CD4-positive, alpha-beta memory T cell (primary cell): ENCODE measurements around the gene MCIDAS. TPM values are rescaled to one million over a fixed set of nuclear protein-coding genes. Genes with fewer than 3 reads are reported as not detected.
A peak's percentile ranks its signal among the peaks of the same experiment; 100 is the strongest.

Experiments
- CTCF ChIA-PET: fragments of 350-600 bp; sonication (Branson Sonifier 250); formaldehyde crosslinking; loops from one replicate; lab custom pipeline; 2021; ENCODE audit warnings: inconsistent platforms; ENCODE audit not compliant: partially characterized antibody; lab: Charles Lee
- POLR2A ChIA-PET: fragments of 350-600 bp; sonication (Branson Sonifier 250); formaldehyde crosslinking; loops from one replicate; lab custom pipeline; 2021; ENCODE audit not compliant: partially characterized antibody; lab: Charles Lee
- DNase-seq, 5 donors: peaks; one replicate each; pipeline versions ENCODE4 v3.0.0 to v3.0.0-alpha.2; 2020 to 2022; ENCODE audit warnings: mixed read lengths in 1 of 5
- H3K27ac ChIP-seq: one replicate; pipeline ENCODE4 v1.7.0; 2013; ENCODE audit warnings: low read depth, low read length
- H3K27me3 ChIP-seq: 2 replicates; pipeline ENCODE4 v1.7.0; 2013; ENCODE audit warnings: mild to moderate bottlenecking, low read length, moderate library complexity; ENCODE audit not compliant: insufficient read depth
- H3K36me3 ChIP-seq: 2 replicates; pipeline ENCODE4 v1.7.0; 2013; ENCODE audit warnings: mild to moderate bottlenecking, low read length, moderate library complexity; ENCODE audit not compliant: insufficient read depth
- H3K4me1 ChIP-seq: 2 replicates; pipeline ENCODE4 v1.7.0; 2013; ENCODE audit warnings: mild to moderate bottlenecking, low read length, moderate library complexity; ENCODE audit not compliant: insufficient read depth
- H3K4me3 ChIP-seq, 2 donors: one replicate each; pipeline ENCODE4 v1.7.0; 2013; ENCODE audit warnings: low read length in 2 of 2, mild to moderate bottlenecking in 1 of 2
- H3K9me3 ChIP-seq, 2 donors: one replicate each; pipeline ENCODE4 v1.7.0; 2013; ENCODE audit warnings: low read length in 2 of 2, control low read depth in 1 of 2; ENCODE audit not compliant: control insufficient read depth in 1 of 2
- H3K27ac Mint-ChIP-seq, 7 donors: one replicate each; pipeline ENCODE4 v1.8.0; 2020 to 2021; ENCODE audit warnings: mixed read lengths in 7 of 7, mild to moderate bottlenecking in 6 of 7, inconsistent platforms in 3 of 7, moderate library complexity in 3 of 7
- H3K27me3 Mint-ChIP-seq, 2 donors: one replicate each; pipeline ENCODE4 v1.8.0; 2020 to 2021; ENCODE audit warnings: mixed read lengths in 2 of 2
- H3K36me3 Mint-ChIP-seq, 2 donors: one replicate each; pipeline ENCODE4 v1.8.0; 2020 to 2021; ENCODE audit warnings: mixed read lengths in 2 of 2, inconsistent platforms in 1 of 2, mild to moderate bottlenecking in 1 of 2
- H3K4me1 Mint-ChIP-seq, 4 donors: one replicate each; pipeline ENCODE4 v1.8.0; 2020 to 2021; ENCODE audit warnings: mixed read lengths in 4 of 4, mild to moderate bottlenecking in 1 of 4
- H3K4me3 Mint-ChIP-seq, 8 donors: one replicate each; pipeline ENCODE4 v1.8.0; 2020 to 2021; ENCODE audit warnings: mixed read lengths in 8 of 8, mild to moderate bottlenecking in 7 of 8, moderate library complexity in 6 of 8, inconsistent platforms in 3 of 8
- H3K9me3 Mint-ChIP-seq, 8 donors: one replicate each; pipeline ENCODE4 v1.8.0; 2020 to 2021; ENCODE audit warnings: mixed read lengths in 8 of 8, mild to moderate bottlenecking in 5 of 8, inconsistent platforms in 3 of 8, moderate library complexity in 1 of 8
- intact Hi-C: fragments of 100-400 bp; cut with micrococcal nuclease; formaldehyde crosslinking; loops from one replicate; pipeline ENCODE4 v1.15.1; 2023
- polyA plus RNA-seq, 2 donors: library from polyadenylated mRNA; unstranded; fragments of 300-500 nt; fragmentation: Illumina TruSeq; gene quantifications; one replicate each; pipeline ENCODE4 v1.2.3, GENCODE V29; 2021
- total RNA-seq, 2 experiments: library from RNA; stranded (reverse); gene quantifications; one replicate each; pipeline ENCODE4 v1.2.3, GENCODE V29; 2021

The MCIDAS gene
- total and polyA plus RNA-seq, 4 experiments from 2014 or later, result not detected

- Histone ChIP-seq H3K36me3 (no peaks in the 10 kb centered on the region), H3K9me3 (no peaks in the 10 kb centered on the region), H3K27ac (no peak overlapping the region), H3K27me3 (peaks cover 40% of the 10 kb centered on the region), H3K4me1 (peaks cover 34% of the 10 kb centered on the region), H3K4me3 (no peak overlapping the region)
- intact Hi-C loops, result loop anchor here (10.0 kb wide), 1 partner anchor 129 kb away; the partner anchor contains the start of genes DHX29 and MTREX
- DNase-seq, result no peak
- Mint-ChIP-seq H3K9me3 (peaks cover 0 to 3% (median 0%) of the 10 kb centered on the region in 8 donors), H3K27ac (peak overlapping the region in 1 of 7 donors; percentile 51), H3K4me3 (peak overlapping the region in 5 of 8 donors; percentile 8 to 68 (median 61)), H3K27me3 (peaks cover 52 to 63% of the 10 kb centered on the region in 2 donors), H3K36me3 (no peaks in the 10 kb centered on the region), H3K4me1 (peaks cover 19 to 51% (median 30%) of the 10 kb centered on the region in 4 donors)
- ChIA-PET POLR2A (interaction anchor here (0.6 kb wide), 1 partner anchor 1626 kb away, joined by 3 read pairs; no protein-coding TSS in a partner anchor), CTCF (interaction anchor here (0.7 to 2.3 kb wide), 4 partner anchors 9 to 659 kb away, joined by 3 to 5 read pairs (median 4); no protein-coding TSS in a partner anchor)
These were observed 51.3 kb downstream of the MCIDAS start for GRCh38 chr5:55175781-55176175.

- H3K27me3 ChIP-seq, result peaks cover 37% of the 10 kb centered on the region
- H3K4me1 Mint-ChIP-seq, result peaks cover 19 to 51% (median 30%) of the 10 kb centered on the region in 4 donors
- CTCF ChIA-PET, result interaction anchor here (4.2 kb wide), 1 partner anchor 12 kb away, joined by 19 read pairs; no protein-coding TSS in a partner anchor
- peak overlapping the region in 5 of 7 donors; percentile 71 to 92 (median 81) for H3K27ac Mint-ChIP-seq
- no peak overlapping the region for H3K27ac ChIP-seq
- H3K4me3 Mint-ChIP-seq, result peak overlapping the region; percentile 80 to 94 (median 87)
- POLR2A ChIA-PET, result interaction anchor here (1.8 kb wide), 1 partner anchor 134 kb away, joined by 5 read pairs; the partner anchor contains the start of genes DHX29 and MTREX
- H3K4me3 ChIP-seq, result peak overlapping the region in 1 of 2 donors; percentile 39
- no peaks in the 10 kb centered on the region for H3K9me3 ChIP-seq
- no peaks in the 10 kb centered on the region for H3K36me3 Mint-ChIP-seq
- DNase-seq, result peak in 1 of 5 donors; percentile 11
- peaks cover 0 to 3% (median 0%) of the 10 kb centered on the region in 8 donors for H3K9me3 Mint-ChIP-seq
- peaks cover 56 to 66% of the 10 kb centered on the region in 2 donors for H3K27me3 Mint-ChIP-seq
- no peaks in the 10 kb centered on the region for H3K36me3 ChIP-seq
- intact Hi-C loops, result loop anchor here (2.0 to 10.0 kb wide), 5 partner anchors 57 to 539 kb away; partner anchors contain the start of genes DHX29, MTREX and SLC38A9
- peaks cover 34% of the 10 kb centered on the region for H3K4me1 ChIP-seq
These were observed 53.4 kb downstream of the MCIDAS start for GRCh38 chr5:55173687-55174230.

- Histone ChIP-seq H3K27ac (peak within 1 kb of the TSS; percentile 34), H3K27me3 (peaks cover 37% of the 10 kb centered on the region), H3K4me3 (peak within 1 kb of the TSS in 1 of 2 donors; percentile 39), H3K36me3 (no peaks in the 10 kb centered on the region), H3K4me1 (peaks cover 34% of the 10 kb centered on the region), H3K9me3 (no peaks in the 10 kb centered on the region)
- ChIA-PET CTCF (interaction anchor here (0.7 to 4.2 kb wide), 6 partner anchors 11 to 519 kb away, joined by 3 to 26 read pairs (median 10); partner anchors contain the start of gene GPX8), POLR2A (interaction anchor here (1.8 kb wide), 1 partner anchor 135 kb away, joined by 5 read pairs; the partner anchor contains the start of genes DHX29 and MTREX)
- Mint-ChIP-seq H3K27ac (peak within 1 kb of the TSS; percentile 71 to 94 (median 91)), H3K4me1 (peaks cover 19 to 51% (median 30%) of the 10 kb centered on the region in 4 donors), H3K4me3 (peak within 1 kb of the TSS; percentile 85 to 94 (median 88)), H3K27me3 (peaks cover 53 to 60% of the 10 kb centered on the region in 2 donors), H3K36me3 (no peaks in the 10 kb centered on the region), H3K9me3 (peaks cover 0 to 3% (median 0%) of the 10 kb centered on the region in 8 donors)
- intact Hi-C loops, result loop anchor here (1.0 to 10.0 kb wide), 6 partner anchors 58 to 539 kb away; partner anchors contain the start of genes DHX29, MTREX and SLC38A9
- DNase-seq, result peak; percentile 57 to 80 (median 69)
These were observed 54.0 kb downstream of the MCIDAS start, which contains the start of gene CDC20B for GRCh38 chr5:55172937-55173686. Gene CDC20B, minus strand, starts transcription at chr5:55173177. Its CDS starts 177 bp downstream, at chr5:55173000.

GRCh38 chr5:55172051-55172899 lies 54.8 kb downstream of the MCIDAS start:
- no peaks in the 10 kb centered on the region for H3K36me3 Mint-ChIP-seq
- intact Hi-C loops, result loop anchor here (1.0 to 10.0 kb wide), 6 partner anchors 59 to 540 kb away; partner anchors contain the start of genes DHX29, MTREX and SLC38A9
- peaks cover 35% of the 10 kb centered on the region for H3K27me3 ChIP-seq
- DNase-seq, result peak; percentile 74 to 80 (median 76)
- peak overlapping the region in 1 of 2 donors; percentile 32 for H3K4me3 ChIP-seq
- peaks cover 19 to 46% (median 28%) of the 10 kb centered on the region in 4 donors for H3K4me1 Mint-ChIP-seq
- peaks cover 47 to 63% of the 10 kb centered on the region in 2 donors for H3K27me3 Mint-ChIP-seq
- no peaks in the 10 kb centered on the region for H3K9me3 ChIP-seq
- peak overlapping the region; percentile 84 to 91 (median 87) for H3K4me3 Mint-ChIP-seq
- H3K27ac Mint-ChIP-seq, result peak overlapping the region in 5 of 7 donors; percentile 41 to 94 (median 89)
- H3K9me3 Mint-ChIP-seq, result no peaks in the 10 kb centered on the region
- peak overlapping the region; percentile 34 for H3K27ac ChIP-seq
- H3K36me3 ChIP-seq, result no peaks in the 10 kb centered on the region
- CTCF ChIA-PET, result interaction anchor here (0.7 to 4.2 kb wide), 15 partner anchors 10 to 520 kb away, joined by 3 to 26 read pairs (median 5); partner anchors contain the start of gene GPX8
- H3K4me1 ChIP-seq, result peaks cover 34% of the 10 kb centered on the region
- POLR2A ChIA-PET, result interaction anchor here (1.6 to 1.8 kb wide), 2 partner anchors 61 to 136 kb away, joined by 4 to 5 read pairs; partner anchors contain the start of genes CCNO, DHX29 and MTREX

- peaks cover 43 to 60% of the 10 kb centered on the region in 2 donors for H3K27me3 Mint-ChIP-seq
- Histone ChIP-seq H3K9me3 (no peaks in the 10 kb centered on the region), H3K27me3 (peaks cover 34% of the 10 kb centered on the region), H3K4me1 (peaks cover 27% of the 10 kb centered on the region), H3K27ac (no peak overlapping the region), H3K4me3 (no peak overlapping the region), H3K36me3 (no peaks in the 10 kb centered on the region)
- H3K9me3 Mint-ChIP-seq, result no peaks in the 10 kb centered on the region
- H3K4me1 Mint-ChIP-seq, result peaks cover 17 to 38% (median 23%) of the 10 kb centered on the region in 4 donors
- POLR2A ChIA-PET, result interaction anchor here (1.6 kb wide), 1 partner anchor 61 kb away, joined by 4 read pairs; the partner anchor contains the start of gene CCNO
- CTCF ChIA-PET, result interaction anchor here (1.0 to 4.2 kb wide), 13 partner anchors 9 to 520 kb away, joined by 3 to 26 read pairs (median 5); partner anchors contain the start of gene GPX8
- peak overlapping the region in 1 of 8 donors; percentile 50 for H3K4me3 Mint-ChIP-seq
- no peaks in the 10 kb centered on the region for H3K36me3 Mint-ChIP-seq
- intact Hi-C loops, result loop anchor here (5.0 to 10.0 kb wide), 3 partner anchors 133 to 541 kb away; partner anchors contain the start of genes DHX29, MTREX and SLC38A9
- no peak for DNase-seq
- peak overlapping the region in 1 of 7 donors; percentile 71 for H3K27ac Mint-ChIP-seq
These were observed 55.6 kb downstream of the MCIDAS start for GRCh38 chr5:55171471-55171870.
